Adipocyte (in vitro differentiated cells): Measurements from ENCODE around the gene SIM2.

ENCODE experiments used
- DNase-seq: peaks from one replicate; pipeline ENCODE4 v3.0.0-alpha.2; 2015; ENCODE audit warnings: low read depth
- H3K27me3 ChIP-seq: replicated peaks from 2 replicates; pipeline ENCODE4 v1.7.0; 2013; ENCODE audit warnings: mild to moderate bottlenecking, low read length, moderate library complexity; ENCODE audit not compliant: control insufficient read depth, insufficient read depth
- H3K36me3 ChIP-seq: 2 replicates; pipeline ENCODE4 v1.7.0; 2013; ENCODE audit warnings: low read length, mild to moderate bottlenecking, moderate library complexity; ENCODE audit not compliant: control insufficient read depth, insufficient read depth, severe bottlenecking
- H3K4me1 ChIP-seq: 2 replicates; pipeline ENCODE4 v1.7.0; 2013; ENCODE audit warnings: mild to moderate bottlenecking, low read length, moderate library complexity; ENCODE audit not compliant: control insufficient read depth, insufficient read depth
- H3K4me3 ChIP-seq: 2 replicates; pipeline ENCODE4 v1.7.0; 2013; ENCODE audit warnings: mild to moderate bottlenecking, low read length, moderate library complexity
- H3K9ac ChIP-seq: 2 replicates; pipeline ENCODE4 v1.7.0; 2013; ENCODE audit warnings: mild to moderate bottlenecking, low read length, moderate library complexity
- H3K9me3 ChIP-seq: 2 replicates; pipeline ENCODE4 v1.7.0; 2013; ENCODE audit warnings: mild to moderate bottlenecking, low read length, moderate library complexity; ENCODE audit not compliant: control insufficient read depth

The SIM2 gene

DNA sequence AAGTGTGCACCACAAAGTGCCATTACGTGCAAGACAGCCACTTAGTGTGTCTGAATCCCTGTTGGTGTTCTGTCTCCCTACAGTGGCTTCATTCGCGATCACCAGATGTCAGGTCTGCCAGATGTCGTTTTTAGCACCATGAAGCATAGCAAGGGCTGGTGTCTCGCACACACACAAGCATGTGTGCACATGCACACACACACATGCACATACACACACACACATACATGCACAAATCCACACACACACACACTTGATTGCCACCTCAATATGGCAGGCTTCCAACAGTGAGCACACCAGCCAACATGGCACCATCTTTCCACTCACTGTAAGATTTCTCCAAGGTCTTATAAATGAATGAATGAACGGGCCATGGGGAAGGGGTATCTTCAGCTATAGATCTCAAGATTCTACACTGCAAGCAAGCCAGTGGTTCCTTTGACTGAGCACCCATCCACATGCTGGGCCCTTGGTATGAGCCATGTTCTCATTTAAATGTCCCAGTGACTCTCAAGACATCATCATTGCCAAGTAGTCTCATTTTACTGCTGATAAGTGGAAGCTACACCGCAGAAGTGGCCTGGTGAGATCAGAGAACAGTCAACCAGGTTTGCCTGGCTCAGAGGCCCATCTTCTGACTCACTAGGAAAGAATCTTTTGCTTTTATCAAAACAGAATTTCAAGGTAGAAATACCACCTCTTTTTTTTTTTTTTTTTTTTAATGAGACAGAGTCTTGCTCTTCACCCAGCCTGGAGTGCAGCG, 84.9 kb downstream of the SIM2 start:
- peak; percentile 44 for DNase-seq
- no peaks in the 10 kb centered on the region for H3K36me3 ChIP-seq
- no peak overlapping the region for H3K9ac ChIP-seq
- H3K4me1 ChIP-seq = no peaks in the 10 kb centered on the region
- H3K4me3 ChIP-seq = no peak overlapping the region
- no peaks in the 10 kb centered on the region for H3K27me3 ChIP-seq
- no peaks in the 10 kb centered on the region for H3K9me3 ChIP-seq

DNA sequence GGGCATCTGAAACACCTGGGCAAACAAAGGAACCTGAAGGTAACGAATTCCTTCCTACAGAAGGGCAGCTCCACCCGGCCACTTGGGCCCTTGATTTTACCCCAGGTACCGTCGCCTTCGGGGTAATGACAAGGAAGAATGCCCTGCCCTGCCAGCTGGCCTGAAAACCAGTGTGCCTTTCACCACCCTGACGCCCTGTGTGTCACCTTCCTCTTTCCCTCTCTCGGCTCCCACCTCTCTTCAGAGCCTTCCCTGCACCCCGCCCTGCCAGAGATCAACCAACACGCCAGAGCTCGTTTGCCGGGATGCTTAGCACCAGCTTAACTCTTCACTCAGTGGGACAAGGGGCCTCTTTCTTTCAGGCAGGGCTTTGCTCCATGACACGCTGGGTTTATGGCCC, 86.0 kb downstream of the SIM2 start:
- H3K36me3 ChIP-seq = no peaks in the 10 kb centered on the region
- H3K9me3 ChIP-seq = no peaks in the 10 kb centered on the region
- no peaks in the 10 kb centered on the region for H3K4me1 ChIP-seq
- H3K27me3 ChIP-seq = no peaks in the 10 kb centered on the region
- no peak for DNase-seq
- H3K4me3 ChIP-seq = no peak overlapping the region
- no peak overlapping the region for H3K9ac ChIP-seq

GRCh38 chr21:36785615-36786014, 86.7 kb downstream of the SIM2 start:
- H3K4me3 ChIP-seq = no peak overlapping the region
- DNase-seq = no peak
- no peaks in the 10 kb centered on the region for H3K4me1 ChIP-seq
- no peaks in the 10 kb centered on the region for H3K27me3 ChIP-seq
- no peak overlapping the region for H3K9ac ChIP-seq
- H3K36me3 ChIP-seq = no peaks in the 10 kb centered on the region
- H3K9me3 ChIP-seq = no peaks in the 10 kb centered on the region

DNA sequence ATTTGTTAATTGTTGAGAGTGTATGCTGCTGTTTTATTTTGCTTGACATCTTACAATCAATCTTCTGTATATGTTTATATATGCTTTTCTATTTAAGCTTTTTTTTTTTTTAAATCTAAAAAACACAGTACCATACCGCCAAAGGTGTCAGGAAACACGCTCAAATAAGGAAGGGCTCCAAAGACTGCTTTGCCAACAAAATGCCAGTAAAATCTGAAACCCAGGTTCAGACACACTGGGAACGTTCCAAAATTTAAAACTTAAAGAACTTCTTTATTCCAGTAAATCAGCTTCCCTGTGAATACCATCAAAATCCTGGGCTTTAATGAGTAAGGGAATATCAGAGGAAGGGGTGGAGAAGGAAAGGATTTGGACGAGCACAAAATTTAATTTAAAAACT, 87.3 kb downstream of the SIM2 start:
- Histone ChIP-seq H3K9me3 (no peaks in the 10 kb centered on the region), H3K4me1 (no peaks in the 10 kb centered on the region)
- no peak for DNase-seq

DNA sequence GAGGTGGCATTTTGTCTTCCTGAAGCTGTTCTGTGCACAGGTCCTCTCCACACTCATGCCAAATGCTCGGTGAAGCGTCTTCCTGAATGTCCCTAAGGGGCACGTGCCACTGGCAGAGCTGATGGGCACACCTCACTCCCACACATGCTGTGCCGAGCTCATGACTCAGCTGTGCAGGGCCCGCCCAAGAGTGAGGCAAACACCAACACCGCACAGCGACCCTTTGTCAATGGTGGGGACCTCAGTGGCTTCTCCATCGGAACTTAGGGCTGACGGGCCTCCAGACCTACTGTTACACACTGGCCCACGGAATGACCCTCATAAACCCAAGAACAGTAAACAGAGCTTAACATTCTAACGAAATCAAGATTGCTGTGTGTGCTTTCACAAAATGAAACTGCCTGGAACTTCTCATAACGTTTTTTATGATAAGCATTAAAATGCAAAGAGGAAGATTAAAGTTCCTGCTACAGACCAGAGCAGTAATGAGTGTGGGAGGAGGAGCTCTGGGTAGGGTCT, 89.3 kb downstream of the SIM2 start:
- Histone ChIP-seq H3K36me3 (no peaks in the 10 kb centered on the region), H3K27me3 (no peaks in the 10 kb centered on the region), H3K4me1 (no peaks in the 10 kb centered on the region), H3K9ac (no peak overlapping the region), H3K4me3 (no peak overlapping the region), H3K9me3 (no peaks in the 10 kb centered on the region)
- peak; percentile 32 for DNase-seq

More for the DNA sequence above, 87.3 kb downstream of the SIM2 start:
- H3K27me3 ChIP-seq = no peaks in the 10 kb centered on the region
- H3K9ac ChIP-seq = no peak overlapping the region
- H3K4me3 ChIP-seq = no peak overlapping the region
- no peaks in the 10 kb centered on the region for H3K36me3 ChIP-seq

- Histone ChIP-seq H3K9ac (no peak overlapping the region), H3K4me3 (no peak overlapping the region), H3K4me1 (no peaks in the 10 kb centered on the region), H3K9me3 (peaks cover 2% of the 10 kb centered on the region), H3K36me3 (no peaks in the 10 kb centered on the region), H3K27me3 (no peaks in the 10 kb centered on the region)
- no peak for DNase-seq
These were observed 91.7 kb downstream of the SIM2 start for GRCh38 chr21:36790616-36791015.

DNA sequence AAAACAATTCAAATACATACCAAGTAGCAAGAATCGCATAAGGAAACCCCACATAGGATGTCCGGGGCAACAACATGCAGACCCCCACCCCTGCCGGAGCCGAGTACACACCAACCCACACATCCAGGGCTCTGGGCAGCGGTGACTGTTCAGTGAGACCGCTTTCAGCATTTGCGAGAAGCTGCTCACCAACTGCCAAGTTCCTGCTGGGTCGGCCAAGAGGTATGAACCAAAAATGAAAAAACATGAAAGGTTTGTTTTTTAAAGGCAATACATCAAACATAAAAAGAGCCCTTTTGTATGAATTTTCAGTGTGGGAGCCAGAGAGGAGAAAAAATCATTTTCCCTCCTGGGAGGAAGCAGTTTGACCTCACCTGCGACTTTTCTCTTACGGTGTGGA, 92.3 kb downstream of the SIM2 start:
- no peaks in the 10 kb centered on the region for H3K27me3 ChIP-seq
- DNase-seq = no peak

GRCh38 chr21:36791695-36792470, 93.0 kb downstream of the SIM2 start:
- no peak for DNase-seq
- no peaks in the 10 kb centered on the region for H3K27me3 ChIP-seq
- no peak overlapping the region for H3K4me3 ChIP-seq
- H3K9me3 ChIP-seq = peaks cover 10% of the 10 kb centered on the region
- H3K9ac ChIP-seq = no peak overlapping the region
- no peaks in the 10 kb centered on the region for H3K4me1 ChIP-seq
- H3K36me3 ChIP-seq = no peaks in the 10 kb centered on the region

More for the DNA sequence above, 92.3 kb downstream of the SIM2 start:
- Histone ChIP-seq H3K9ac (no peak overlapping the region), H3K9me3 (peaks cover 7% of the 10 kb centered on the region), H3K4me3 (no peak overlapping the region), H3K36me3 (no peaks in the 10 kb centered on the region), H3K4me1 (no peaks in the 10 kb centered on the region)

GRCh38 chr21:36792505-36792967, 93.6 kb downstream of the SIM2 start:
- no peak overlapping the region for H3K4me3 ChIP-seq
- no peak for DNase-seq
- H3K27me3 ChIP-seq = no peaks in the 10 kb centered on the region
- H3K9ac ChIP-seq = no peak overlapping the region
- H3K4me1 ChIP-seq = no peaks in the 10 kb centered on the region
- H3K9me3 ChIP-seq = peaks cover 10% of the 10 kb centered on the region
- no peaks in the 10 kb centered on the region for H3K36me3 ChIP-seq

DNA sequence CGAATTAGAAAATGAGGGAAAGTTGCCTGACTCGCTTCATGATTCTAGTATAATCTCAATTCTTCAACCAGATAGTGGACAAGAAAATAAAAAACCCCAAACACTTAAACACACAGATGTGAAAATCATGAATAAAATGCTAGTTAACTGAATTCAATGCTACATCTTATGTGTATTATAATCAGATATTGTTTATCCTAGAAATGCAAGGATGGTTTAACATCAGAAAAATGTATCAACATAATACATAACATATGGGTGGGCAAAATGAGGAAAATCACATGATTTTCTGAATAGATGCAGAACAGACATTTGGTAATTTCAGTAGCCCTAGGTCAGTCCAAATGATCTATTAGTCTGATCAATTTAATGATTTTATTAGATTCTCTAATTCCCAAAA, 97.2 kb downstream of the SIM2 start:
- no peak for DNase-seq
- Histone ChIP-seq H3K36me3 (no peaks in the 10 kb centered on the region), H3K27me3 (no peaks in the 10 kb centered on the region), H3K4me1 (no peaks in the 10 kb centered on the region), H3K9ac (no peak overlapping the region), H3K9me3 (peaks cover 10% of the 10 kb centered on the region), H3K4me3 (no peak overlapping the region)

DNA sequence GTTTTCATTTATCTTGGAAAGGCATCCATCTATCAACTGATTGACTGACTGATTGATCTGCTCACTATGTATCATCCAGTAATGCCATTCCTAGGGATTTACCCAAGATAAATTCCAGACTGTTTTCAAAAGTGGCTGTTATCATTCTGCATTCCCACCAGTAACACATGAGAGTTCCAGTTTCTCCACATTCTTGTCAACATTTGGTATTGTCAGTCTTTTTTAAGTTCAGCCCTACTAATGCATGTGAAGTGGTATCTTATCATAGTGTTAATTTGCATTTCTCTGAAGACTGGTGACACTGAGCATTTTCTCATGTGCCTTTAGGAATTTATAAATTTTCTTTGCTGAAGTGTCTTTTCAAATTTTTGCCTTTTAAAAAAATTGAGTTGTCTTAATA, 99.6 kb downstream of the SIM2 start:
- no peaks in the 10 kb centered on the region for H3K4me1 ChIP-seq
- H3K36me3 ChIP-seq = no peaks in the 10 kb centered on the region
- no peak for DNase-seq
- H3K9me3 ChIP-seq = peaks cover 10% of the 10 kb centered on the region
- no peak overlapping the region for H3K4me3 ChIP-seq
- no peak overlapping the region for H3K9ac ChIP-seq
- no peaks in the 10 kb centered on the region for H3K27me3 ChIP-seq
